ENCODE data around the gene KIRREL3.

DNA sequence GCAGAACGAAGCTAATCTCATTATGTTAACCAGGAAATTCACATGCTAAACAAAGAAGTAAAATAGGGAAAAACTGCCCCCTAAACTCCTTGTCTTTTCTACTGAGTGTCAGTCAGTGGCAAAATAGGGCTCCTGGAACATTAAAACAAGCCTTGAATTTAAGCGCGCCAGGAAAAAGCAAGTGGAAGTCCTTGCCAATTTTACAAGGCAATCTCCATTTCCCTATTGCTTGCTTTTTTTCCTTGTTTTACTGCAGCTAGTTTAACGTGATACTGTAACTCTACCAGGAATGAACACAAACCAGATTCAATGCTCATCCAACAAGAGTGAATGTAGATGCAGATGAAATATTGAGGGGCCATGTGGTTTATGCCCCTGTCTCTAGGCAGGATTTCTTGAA, 28.1 kb upstream of the KIRREL3 start:
- TF ChIP-seq, protein P1, sequence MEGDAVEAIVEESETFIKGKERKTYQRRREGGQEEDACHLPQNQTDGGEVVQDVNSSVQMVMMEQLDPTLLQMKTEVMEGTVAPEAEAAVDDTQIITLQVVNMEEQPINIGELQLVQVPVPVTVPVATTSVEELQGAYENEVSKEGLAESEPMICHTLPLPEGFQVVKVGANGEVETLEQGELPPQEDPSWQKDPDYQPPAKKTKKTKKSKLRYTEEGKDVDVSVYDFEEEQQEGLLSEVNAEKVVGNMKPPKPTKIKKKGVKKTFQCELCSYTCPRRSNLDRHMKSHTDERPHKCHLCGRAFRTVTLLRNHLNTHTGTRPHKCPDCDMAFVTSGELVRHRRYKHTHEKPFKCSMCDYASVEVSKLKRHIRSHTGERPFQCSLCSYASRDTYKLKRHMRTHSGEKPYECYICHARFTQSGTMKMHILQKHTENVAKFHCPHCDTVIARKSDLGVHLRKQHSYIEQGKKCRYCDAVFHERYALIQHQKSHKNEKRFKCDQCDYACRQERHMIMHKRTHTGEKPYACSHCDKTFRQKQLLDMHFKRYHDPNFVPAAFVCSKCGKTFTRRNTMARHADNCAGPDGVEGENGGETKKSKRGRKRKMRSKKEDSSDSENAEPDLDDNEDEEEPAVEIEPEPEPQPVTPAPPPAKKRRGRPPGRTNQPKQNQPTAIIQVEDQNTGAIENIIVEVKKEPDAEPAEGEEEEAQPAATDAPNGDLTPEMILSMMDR (IDR thresholded peaks at IDR 0.05; ENCODE audit: insufficient read depth, low read length): no peak
- TF ChIP-seq POLR2AphosphoS5 (IDR thresholded peaks at IDR 0.05; ENCODE audit: low read depth): no peak

Measured in HL-60 (cell line).